Inflammatory macrophage (primary cell): Measurements from ENCODE around the gene SENP3.

ENCODE experiments used
- DNase-seq, 2 donors: peaks; one replicate each; pipeline ENCODE4 v3.0.0-alpha.2; 2020 to 2022

The SENP3 gene

GRCh38 chr17:7577327-7578199 is 15.8 kb downstream of the SENP3 start:
- DNase-seq: no peak

- peak; percentile 99 for DNase-seq
Observed at GRCh38 chr17:7579001-7579833, 17.5 kb downstream of the SENP3 start, which contains the start of gene CD68. TSS of gene CD68 (plus strand) at chr17:7579638. CDS start at chr17:7579678, 40 bp downstream.

- DNase-seq: peak; percentile 62 to 75
Observed at GRCh38 chr17:7579834-7580603, 18.3 kb downstream of the SENP3 start.

- DNase-seq: peak; percentile 36 to 64
Observed at GRCh38 chr17:7580604-7581575, 19.2 kb downstream of the SENP3 start.

GRCh38 chr17:7582396-7583252 is 20.9 kb downstream of the SENP3 start:
- no peak for DNase-seq

- peak; percentile 99 for DNase-seq
Observed at GRCh38 chr17:7583253-7584109, 21.8 kb downstream of the SENP3 start, which contains the start of gene MPDU1. TSS of gene MPDU1 (plus strand) at chr17:7583852. CDS start at chr17:7583863, 11 bp downstream.

- no peak for DNase-seq
Observed at GRCh38 chr17:7586673-7587419, 25.1 kb downstream of the SENP3 start.

- DNase-seq: no peak
Observed at GRCh38 chr17:7587420-7588151, 25.9 kb downstream of the SENP3 start.

GRCh38 chr17:7588553-7589203 is 27.0 kb downstream of the SENP3 start:
- DNase-seq: no peak

GRCh38 chr17:7589204-7589868 is 27.6 kb downstream of the SENP3 start:
- peak; percentile 81 to 86 for DNase-seq

- no peak for DNase-seq
Observed at GRCh38 chr17:7589891-7590691, 28.4 kb downstream of the SENP3 start, which contains the start of gene SOX15. TSS of gene SOX15 (minus strand) at chr17:7590094. CDS start at chr17:7589676, 418 bp downstream.

GRCh38 chr17:7590743-7591142 is 29.0 kb downstream of the SENP3 start:
- DNase-seq: no peak

GRCh38 chr17:7591596-7591995 is 29.9 kb downstream of the SENP3 start:
- no peak for DNase-seq

GRCh38 chr17:7592422-7593021 is 30.8 kb downstream of the SENP3 start:
- no peak for DNase-seq

- DNase-seq: no peak
Observed at GRCh38 chr17:7593296-7593695, 31.6 kb downstream of the SENP3 start.
